H1 (cell line): ENCODE measurements around the gene TEX13B. TPM values are rescaled to one million over a fixed set of nuclear protein-coding genes. Genes with fewer than 3 reads are reported as not detected.

Experiments used
- BCL11A ChIP-seq, 2 experiments: IDR thresholded peaks; one replicate each; pipeline ENCODE4 v1.6.1; 2011; ENCODE audit warnings: low read depth in 2 of 2, low read length in 2 of 2, mild to moderate bottlenecking in 2 of 2
- POU5F1 ChIP-seq: IDR thresholded peaks from 2 replicates; pipeline ENCODE4 v1.6.1; 2011; ENCODE audit warnings: low read depth, mild to moderate bottlenecking, low read length, moderate library complexity
- TCF12 ChIP-seq: IDR thresholded peaks from 2 replicates; pipeline ENCODE4 v1.6.1; 2011; ENCODE audit warnings: low read depth, mild to moderate bottlenecking, low read length
- USF2 ChIP-seq: IDR thresholded peaks from 2 replicates; pipeline ENCODE4 v1.6.1; 2011; ENCODE audit warnings: low read length, improper control_type of control experiment
- polyA plus RNA-seq, 7 experiments: library from polyadenylated mRNA; depleted of rRNA in 3 of 7; stranded (reverse) in 5 of 7; unstranded in 2 of 7; fragments of >200 nt in 5 of 7; fragments of 200-250 nt in 2 of 7; gene quantifications; 1 replicate in 5 of 7; 2 replicates in 1 of 7; 4 replicates in 1 of 7; pipeline versions ENCODE4 v1.2.1 to v1.2.3, GENCODE V29; 2011 to 2013; ENCODE audit warnings: missing spikeins in 2 of 7, mixed read lengths in 2 of 7
- total RNA-seq: library from RNA; stranded (reverse); fragmentation: NEBNext Ultra II Directional; extraction: Animal tissue kit (Norgen Biotek cat#: 25700); gene quantifications from 2 replicates; pipeline ENCODE4 v1.2.1, GENCODE V29; 2021

The TEX13B gene
- total and polyA plus RNA-seq, 2 of the 8 experiments (the other 6 are each of a cell fraction or from before 2014, with no cell fraction given): 0.06 to 0.32 TPM

GRCh38 chrX:108025376-108025775 lies 43.2 kb upstream of the TEX13B start (continued):
- TF ChIP-seq USF2 (no peak), TCF12 (no peak), POU5F1 (no peak), BCL11A (IDR thresholded peaks at IDR 0.05; ENCODE audit: low read depth in 2 of 2, low read length in 2 of 2) (no peak)
